Skeletal muscle tissue (tissue), 4 donors: ENCODE data around the gene MALRD1. TPM values are rescaled to one million over a fixed set of nuclear protein-coding genes. Genes with fewer than 3 reads are reported as not detected.

Experiments used
- H3K27ac ChIP-seq: one replicate; pipeline ENCODE4 v1.7.0; 2013; ENCODE audit warnings: mild to moderate bottlenecking, low read depth, low read length, inconsistent platforms
- H3K27me3 ChIP-seq, 3 donors: one replicate each; pipeline ENCODE4 v1.7.0; 2013; ENCODE audit warnings: low read length in 3 of 3; ENCODE audit not compliant: control insufficient read depth in 3 of 3, insufficient read depth in 3 of 3
- H3K36me3 ChIP-seq, 3 donors: one replicate each; pipeline ENCODE4 v1.7.0; 2013; ENCODE audit warnings: low read length in 3 of 3; ENCODE audit not compliant: control insufficient read depth in 3 of 3, insufficient read depth in 3 of 3
- H3K4me1 ChIP-seq, 3 donors: one replicate each; pipeline ENCODE4 v1.7.0; 2013; ENCODE audit warnings: low read length in 3 of 3, mild to moderate bottlenecking in 3 of 3; ENCODE audit not compliant: control insufficient read depth in 3 of 3, insufficient read depth in 3 of 3
- H3K4me3 ChIP-seq, 3 donors: one replicate each; pipeline ENCODE4 v1.7.0; 2013; ENCODE audit warnings: low read length in 3 of 3
- H3K9ac ChIP-seq, 3 donors: one replicate each; pipeline ENCODE4 v1.7.0; 2013; ENCODE audit warnings: low read length in 3 of 3, mild to moderate bottlenecking in 3 of 3, moderate library complexity in 2 of 3, low read depth in 1 of 3
- H3K9me3 ChIP-seq, 3 donors: one replicate each; pipeline ENCODE4 v1.7.0; 2013; ENCODE audit warnings: low read length in 3 of 3; ENCODE audit not compliant: control insufficient read depth in 3 of 3
- total RNA-seq: library from RNA; depleted of rRNA; stranded (reverse); fragments of >200 nt; gene quantifications from one replicate; pipeline ENCODE4 v1.2.3, GENCODE V29; 2014
- donor health status: Osteomylitis.

The MALRD1 gene
- total RNA-seq, 1 donor from 2014 or later: 2.1 TPM

DNA sequence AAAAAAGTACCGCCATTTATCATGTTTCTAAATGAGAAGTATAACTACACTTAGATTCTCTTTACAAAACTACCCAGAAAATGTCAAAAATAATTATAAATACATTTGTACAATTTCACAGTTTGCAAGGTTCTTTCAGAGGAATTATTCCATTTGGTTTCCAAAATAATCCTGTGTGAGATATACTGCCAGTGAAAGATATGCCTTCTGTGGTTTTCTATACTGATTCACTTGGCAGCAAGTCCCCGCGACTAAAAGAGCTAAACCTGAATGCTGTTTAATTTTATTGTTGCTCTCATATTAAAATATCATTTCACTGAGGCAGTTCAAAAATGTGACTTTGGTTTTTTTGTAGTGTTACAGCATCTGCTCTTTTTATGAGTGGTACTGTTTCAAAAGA is 402.8 kb downstream of the MALRD1 start:
- no peak overlapping the region for H3K4me3 ChIP-seq
- H3K36me3 ChIP-seq: no peaks in the 10 kb centered on the region
- no peaks in the 10 kb centered on the region for H3K9me3 ChIP-seq
- no peak overlapping the region for H3K9ac ChIP-seq
- no peaks in the 10 kb centered on the region for H3K27me3 ChIP-seq
- H3K4me1 ChIP-seq: no peaks in the 10 kb centered on the region
- no peak overlapping the region for H3K27ac ChIP-seq

- Histone ChIP-seq H3K36me3 (no peaks in the 10 kb centered on the region), H3K27me3 (no peaks in the 10 kb centered on the region), H3K4me3 (no peak overlapping the region), H3K9me3 (no peaks in the 10 kb centered on the region), H3K27ac (no peak overlapping the region), H3K9ac (no peak overlapping the region), H3K4me1 (no peaks in the 10 kb centered on the region)
Observed at GRCh38 chr10:19451937-19452336, 403.3 kb downstream of the MALRD1 start.

DNA sequence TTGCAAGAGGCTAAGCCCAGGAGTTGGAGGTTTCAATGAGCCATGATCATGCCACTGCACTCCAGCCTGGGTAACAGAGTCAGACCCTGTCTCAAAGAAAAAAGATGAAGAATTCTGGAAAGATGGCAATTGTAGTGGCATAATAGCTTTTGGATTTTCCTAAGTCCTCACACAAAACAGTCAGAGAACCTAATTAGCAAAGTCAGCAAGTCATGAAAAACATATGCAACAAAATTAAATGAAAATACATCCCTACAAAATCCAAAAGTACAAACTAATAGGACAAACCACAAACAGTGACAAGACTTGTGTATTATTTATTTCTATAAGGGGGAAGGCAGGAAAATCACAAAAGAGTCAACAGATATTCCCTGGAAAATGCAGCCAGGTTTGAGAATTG is 405.4 kb downstream of the MALRD1 start:
- no peaks in the 10 kb centered on the region for H3K36me3 ChIP-seq
- no peaks in the 10 kb centered on the region for H3K9me3 ChIP-seq
- no peak overlapping the region for H3K4me3 ChIP-seq
- no peaks in the 10 kb centered on the region for H3K4me1 ChIP-seq
- no peaks in the 10 kb centered on the region for H3K27me3 ChIP-seq
- no peak overlapping the region for H3K9ac ChIP-seq
- no peak overlapping the region for H3K27ac ChIP-seq

GRCh38 chr10:19461588-19461987 is 413.0 kb downstream of the MALRD1 start:
- Histone ChIP-seq H3K27ac (no peak overlapping the region), H3K27me3 (no peaks in the 10 kb centered on the region), H3K9ac (no peak overlapping the region), H3K4me1 (no peaks in the 10 kb centered on the region), H3K36me3 (no peaks in the 10 kb centered on the region), H3K4me3 (no peak overlapping the region), H3K9me3 (no peaks in the 10 kb centered on the region)

- Histone ChIP-seq H3K27ac (no peak overlapping the region), H3K4me3 (no peak overlapping the region), H3K9me3 (peaks cover 0 to 1% (median 0%) of the 10 kb centered on the region in 3 donors), H3K36me3 (no peaks in the 10 kb centered on the region), H3K27me3 (no peaks in the 10 kb centered on the region), H3K9ac (no peak overlapping the region), H3K4me1 (no peaks in the 10 kb centered on the region)
Observed at GRCh38 chr10:19466709-19467108, 418.1 kb downstream of the MALRD1 start.

GRCh38 chr10:19468413-19468812 is 419.8 kb downstream of the MALRD1 start:
- no peak overlapping the region for H3K4me3 ChIP-seq
- H3K9me3 ChIP-seq: peaks cover 0 to 1% (median 0%) of the 10 kb centered on the region in 3 donors
- H3K36me3 ChIP-seq: no peaks in the 10 kb centered on the region
- no peaks in the 10 kb centered on the region for H3K4me1 ChIP-seq
- no peaks in the 10 kb centered on the region for H3K27me3 ChIP-seq
- H3K27ac ChIP-seq: no peak overlapping the region
- H3K9ac ChIP-seq: no peak overlapping the region

DNA sequence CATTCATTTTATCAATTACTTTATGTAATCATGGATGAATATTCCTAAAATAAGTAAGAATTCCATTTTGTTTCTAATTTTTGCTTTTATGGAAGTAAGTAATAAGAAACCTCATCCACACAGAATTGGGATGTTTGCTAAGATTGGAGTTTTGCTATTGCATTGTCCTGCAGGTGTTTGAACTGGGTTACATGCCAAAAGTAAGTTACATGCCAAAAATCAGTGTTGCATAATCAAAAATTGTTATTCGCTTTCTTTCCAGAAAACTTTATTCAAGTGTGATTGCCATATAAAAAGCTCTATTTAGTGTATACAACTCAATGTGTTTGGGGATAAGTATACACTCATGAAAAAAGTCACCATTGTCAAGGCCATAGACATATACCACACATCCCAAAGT is 420.9 kb downstream of the MALRD1 start:
- Histone ChIP-seq H3K4me3 (no peak overlapping the region), H3K4me1 (no peaks in the 10 kb centered on the region), H3K9me3 (peaks cover 0 to 1% (median 0%) of the 10 kb centered on the region in 3 donors), H3K27me3 (no peaks in the 10 kb centered on the region), H3K36me3 (no peaks in the 10 kb centered on the region), H3K27ac (no peak overlapping the region), H3K9ac (no peak overlapping the region)

GRCh38 chr10:19479854-19480253 is 431.3 kb downstream of the MALRD1 start:
- H3K9ac ChIP-seq: no peak overlapping the region
- H3K27me3 ChIP-seq: no peaks in the 10 kb centered on the region
- H3K4me1 ChIP-seq: no peaks in the 10 kb centered on the region
- H3K9me3 ChIP-seq: no peaks in the 10 kb centered on the region
- H3K4me3 ChIP-seq: no peak overlapping the region
- no peaks in the 10 kb centered on the region for H3K36me3 ChIP-seq
- no peak overlapping the region for H3K27ac ChIP-seq

DNA sequence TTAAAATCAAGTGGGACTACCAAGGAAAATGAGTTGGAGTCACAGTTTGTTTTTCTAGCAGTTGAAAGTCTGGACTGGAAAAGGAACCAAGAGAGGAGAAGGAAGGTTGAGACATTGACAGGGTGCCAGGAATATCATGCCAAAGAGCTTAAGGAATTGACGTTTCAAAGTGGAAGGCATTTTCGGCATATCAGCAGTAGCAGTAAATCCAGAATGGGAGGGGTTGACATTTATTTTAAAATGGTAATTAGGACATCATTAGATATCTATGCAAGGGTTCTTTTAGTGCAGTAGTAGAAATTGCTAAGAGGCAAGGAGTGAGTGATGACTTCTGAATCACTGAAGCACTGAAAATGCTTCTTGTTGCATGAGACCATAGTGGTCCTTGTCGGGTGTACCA is 431.8 kb downstream of the MALRD1 start:
- H3K36me3 ChIP-seq: no peaks in the 10 kb centered on the region
- no peak overlapping the region for H3K27ac ChIP-seq
- no peaks in the 10 kb centered on the region for H3K4me1 ChIP-seq
- no peak overlapping the region for H3K9ac ChIP-seq
- no peaks in the 10 kb centered on the region for H3K9me3 ChIP-seq
- H3K4me3 ChIP-seq: peak overlapping the region in 1 of 3 donors; percentile 6
- H3K27me3 ChIP-seq: no peaks in the 10 kb centered on the region

DNA sequence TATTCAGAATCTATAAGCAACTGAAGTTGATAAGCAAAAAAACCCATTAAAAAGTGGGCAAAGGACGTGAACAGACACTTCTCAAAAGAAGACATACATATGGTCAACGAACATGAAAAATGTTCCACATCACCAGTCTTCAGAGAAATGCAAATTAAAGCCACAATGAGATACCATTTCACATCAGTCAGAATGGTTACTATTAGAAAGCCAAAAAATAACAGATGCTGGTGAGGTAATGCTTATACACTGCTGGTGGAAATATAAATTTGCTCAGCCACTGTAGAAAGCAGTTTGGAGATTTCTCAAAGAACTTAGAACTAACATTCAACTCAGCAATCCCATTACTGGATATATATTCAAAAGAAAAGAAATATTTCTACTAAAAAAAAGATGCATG is 434.8 kb downstream of the MALRD1 start:
- no peaks in the 10 kb centered on the region for H3K27me3 ChIP-seq
- H3K4me1 ChIP-seq: no peaks in the 10 kb centered on the region
- no peaks in the 10 kb centered on the region for H3K36me3 ChIP-seq
- no peak overlapping the region for H3K9ac ChIP-seq
- no peak overlapping the region for H3K27ac ChIP-seq
- no peaks in the 10 kb centered on the region for H3K9me3 ChIP-seq
- H3K4me3 ChIP-seq: no peak overlapping the region
